Right lobe of liver (tissue), 6 donors: ENCODE measurements around the gene PPP1R36. TPM values are rescaled to one million over a fixed set of nuclear protein-coding genes. Genes with fewer than 3 reads are reported as not detected.

Experiments used
- ATAC-seq, 4 donors: fragments of 200-7000 bp; cut with Tn5 transposase; one replicate each; pipeline ENCODE4 v1.9.1; 2020; ENCODE audit warnings: mild to moderate bottlenecking in 4 of 4, moderate library complexity in 4 of 4
- DNase-seq, 3 donors: peaks; one replicate each; pipeline ENCODE4 v3.0.0-alpha.2; 2020
- H3K27ac ChIP-seq, 3 donors: fragments of 200-600 bp; one replicate each; pipeline ENCODE4 v1.8.0; 2022
- H3K27me3 ChIP-seq, 2 donors: fragments of 200-600 bp; one replicate each; pipeline ENCODE4 v1.8.0; 2022
- H3K36me3 ChIP-seq, 4 donors: fragments of 200-600 bp; sonication (generic) in 1 of 4; one replicate each; pipeline versions ENCODE4 v1.5.1 to v1.8.0; 2017 to 2022; ENCODE audit warnings: control low read depth in 1 of 4
- H3K4me1 ChIP-seq, 4 donors: fragments of 200-600 bp; sonication (generic) in 1 of 4; one replicate each; pipeline versions ENCODE4 v1.5.1 to v1.8.0; 2017 to 2022; ENCODE audit warnings: control low read depth in 1 of 4
- H3K4me3 ChIP-seq, 3 donors: fragments of 200-600 bp; one replicate each; pipeline ENCODE4 v1.8.0; 2022
- H3K9me3 ChIP-seq, 4 donors: fragments of 200-600 bp; sonication (generic) in 1 of 4; one replicate each; pipeline versions ENCODE4 v1.5.1 to v1.8.0; 2017 to 2022; ENCODE audit warnings: control low read depth in 1 of 4
- CTCF ChIP-seq, 4 donors: fragments of 200-600 bp in 3 of 4; fragments of 450-650 bp in 1 of 4; IDR thresholded peaks; one replicate each; pipeline versions ENCODE4 v1.5.1 to v1.8.0; 2016 to 2022; ENCODE audit warnings: antibody characterized with exemption in 4 of 4, mild to moderate bottlenecking in 2 of 4
- POLR2A ChIP-seq: fragments of 450-650 bp; IDR thresholded peaks from one replicate; pipeline ENCODE4 v1.6.1; 2017; ENCODE audit warnings: antibody characterized with exemption, mild to moderate bottlenecking
- WGBS: methylation state at CpG from one replicate; pipeline ENCODE4 v1.1.6; 2018; ENCODE audit warnings: low coverage, low lambda C conversion rate; ENCODE audit not compliant: insufficient coverage; ENCODE audit errors: missing lambda C conversion rate; 5-methylcytosine and 5-hydroxymethylcytosine counted together
- intact Hi-C, 2 donors: fragments of 100-400 bp; cut with DNase I; formaldehyde crosslinking; loops; one replicate each; pipeline versions ENCODE4 v1.11.2 to v1.14.1; 2022
- total RNA-seq, 6 experiments: library from RNA; depleted of rRNA in 2 of 6; stranded (reverse); fragments of >200 nt in 2 of 6; fragmentation: NEBNext Ultra II Directional in 3 of 6; extraction: Animal tissue kit (Norgen Biotek cat#: 25700) in 3 of 6; gene quantifications; one replicate each; pipeline versions ENCODE4 v1.1.0 to v1.2.4, GENCODE V29; 2016 to 2023
- donor health status: DM: no; HTN: yes; CAD: no.
- donor health status: DM: no; HTN: no; CAD: no.
- donor health status: DM: no; HTN: no; CAD: no.
- donor health status: DM: no; HTN: yes; CAD: no.
- donor health status: DM: no; HTN: yes; CAD: no.

PPP1R36 gene
- total RNA-seq, 6 experiments from 2014 or later, result 0.16 to 0.40 TPM; not detected in 4

GRCh38 chr14:64525354-64525753, 24.4 kb upstream of the PPP1R36 start:
- DNase-seq (no peak), ATAC-seq (no peak)
- Histone ChIP-seq H3K27me3 (no peaks in the 10 kb centered on the region), H3K27ac (no peak overlapping the region), H3K36me3 (peaks cover 0 to 18% (median 6%) of the 10 kb centered on the region in 4 donors), H3K4me1 (no peaks in the 10 kb centered on the region), H3K4me3 (no peak overlapping the region), H3K9me3 (no peaks in the 10 kb centered on the region)
- no peak for TF ChIP-seq POLR2A
- TF ChIP-seq CTCF (IDR thresholded peaks at IDR 0.05), result no peak
- intact Hi-C loops, result no loop called here
- WGBS, result 100% methylated on average over 2 of the region's 2 CpGs

- no peak for DNase-seq
- Histone ChIP-seq H3K27me3 (no peaks in the 10 kb centered on the region), H3K9me3 (no peaks in the 10 kb centered on the region), H3K4me3 (no peak overlapping the region), H3K36me3 (no peaks in the 10 kb centered on the region), H3K27ac (no peak overlapping the region), H3K4me1 (no peaks in the 10 kb centered on the region)
- TF ChIP-seq CTCF (IDR thresholded peaks at IDR 0.05) (no peak), POLR2A (no peak)
- WGBS, result 78% methylated on average over 2 of the region's 2 CpGs
- ATAC-seq, result no peak
- intact Hi-C loops, result no loop called here
Observed at GRCh38 chr14:64531567-64531966, 18.2 kb upstream of the PPP1R36 start.

DNA sequence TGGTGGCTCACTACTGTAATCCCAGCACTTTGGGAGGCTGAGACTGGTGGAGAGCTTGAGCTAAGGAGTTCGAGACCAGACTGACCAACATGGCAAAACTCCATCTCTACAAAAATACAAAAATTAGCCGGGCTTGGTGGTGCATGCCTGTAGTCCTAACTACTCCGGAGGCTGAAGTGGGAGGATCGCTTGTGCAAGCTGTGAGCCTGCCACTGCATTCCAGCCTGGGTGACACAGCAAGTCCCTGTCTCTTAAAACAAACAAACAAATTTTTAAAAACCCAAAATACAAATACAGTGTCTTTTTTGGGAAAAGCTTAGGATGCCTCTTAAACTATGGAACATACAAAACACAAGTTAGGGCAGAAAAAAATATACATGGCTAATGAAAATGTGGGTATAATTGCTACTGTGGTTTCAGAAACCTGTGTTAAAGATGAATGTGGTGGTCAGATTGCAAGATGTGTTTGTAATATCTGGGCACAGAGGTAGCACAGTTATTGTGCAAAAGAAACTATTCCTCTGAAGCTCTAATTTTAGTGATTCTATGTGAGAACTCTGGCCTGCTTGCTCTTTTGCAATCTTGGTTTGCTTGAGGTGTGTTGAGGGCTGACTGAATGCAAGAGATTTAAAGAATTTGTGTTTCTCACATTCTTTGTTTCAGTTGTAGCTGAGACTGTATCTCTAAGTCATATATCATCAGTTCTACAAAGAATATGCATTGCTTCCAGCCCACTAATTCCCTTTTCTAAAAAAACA, 13.1 kb upstream of the PPP1R36 start:
- peaks cover 0 to 4% (median 0%) of the 10 kb centered on the region in 4 donors for H3K4me1 ChIP-seq
- no peak for ATAC-seq
- H3K27me3 ChIP-seq, result peaks cover 0 to 6% of the 10 kb centered on the region in 2 donors
- WGBS, result 78% methylated on average over 4 of the region's 4 CpGs
- H3K9me3 ChIP-seq, result no peaks in the 10 kb centered on the region
- intact Hi-C loops, result no loop called here
- no peaks in the 10 kb centered on the region for H3K36me3 ChIP-seq
- no peak for DNase-seq
- no peak overlapping the region for H3K27ac ChIP-seq
- TF ChIP-seq POLR2A (no peak), CTCF (IDR thresholded peaks at IDR 0.05) (no peak)
- no peak overlapping the region for H3K4me3 ChIP-seq

DNA sequence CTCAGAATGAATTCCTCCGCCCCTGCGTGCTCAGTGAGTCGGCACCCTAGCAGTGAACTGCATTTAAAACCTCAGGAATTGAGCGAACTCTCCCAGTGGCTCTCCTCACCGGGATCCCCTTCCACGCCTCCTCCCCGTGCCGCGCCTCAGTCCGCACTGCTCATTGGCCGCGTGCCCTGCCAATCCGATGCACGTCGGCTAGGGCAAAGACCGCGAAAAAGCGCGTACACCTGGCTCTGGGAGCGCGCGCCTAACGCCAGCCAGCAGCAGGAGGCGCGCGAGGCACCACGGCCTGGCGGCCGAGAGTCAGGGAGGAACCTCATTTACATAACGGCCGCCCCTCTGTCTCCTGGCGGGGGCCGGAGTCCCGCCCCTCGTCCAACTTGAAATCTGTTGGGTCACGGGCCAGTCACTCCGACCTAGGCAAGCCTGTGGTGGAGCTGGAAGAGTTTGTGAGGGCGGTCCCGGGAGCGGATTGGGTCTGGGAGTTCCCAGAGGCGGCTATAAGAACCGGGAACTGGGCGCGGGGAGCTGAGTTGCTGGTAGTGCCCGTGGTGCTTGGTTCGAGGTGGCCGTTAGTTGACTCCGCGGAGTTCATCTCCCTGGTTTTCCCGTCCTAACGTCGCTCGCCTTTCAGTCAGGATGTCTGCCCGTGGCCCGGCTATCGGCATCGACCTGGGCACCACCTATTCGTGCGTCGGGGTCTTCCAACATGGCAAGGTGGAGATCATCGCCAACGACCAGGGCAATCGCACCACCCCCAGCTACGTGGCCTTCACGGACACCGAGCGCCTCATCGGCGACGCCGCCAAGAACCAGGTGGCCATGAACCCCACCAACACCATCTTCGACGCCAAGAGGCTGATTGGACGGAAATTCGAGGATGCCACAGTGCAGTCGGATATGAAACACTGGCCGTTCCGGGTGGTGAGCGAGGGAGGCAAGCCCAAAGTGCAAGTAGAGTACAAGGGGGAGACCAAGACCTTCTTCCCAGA, 9.3 kb upstream of the PPP1R36 start, which contains the start of gene HSPA2:
TSS of gene HSPA2 (plus strand) at position 534 of the 995 bp plus-strand sequence. CDS start at position 643, 109 bp downstream.
- H3K36me3 ChIP-seq, result no peaks in the 10 kb centered on the region
- intact Hi-C loops, result no loop called here
- 8% methylated on average over 59 of the region's 79 CpGs for WGBS
- H3K27me3 ChIP-seq, result peaks cover 0 to 9% of the 10 kb centered on the region in 2 donors
- H3K27ac ChIP-seq, result peak within 1 kb of the TSS; percentile 18 to 63 (median 59)
- peak within 1 kb of the TSS; percentile 22 to 67 (median 57) for H3K4me3 ChIP-seq
- H3K4me1 ChIP-seq, result peaks cover 0 to 4% (median 0%) of the 10 kb centered on the region in 4 donors
- H3K9me3 ChIP-seq, result no peaks in the 10 kb centered on the region
- ATAC-seq, result peak; percentile 95 to 98 (median 96)
- DNase-seq, result peak; percentile 99
- TF ChIP-seq POLR2A, result peak; percentile 97
- TF ChIP-seq CTCF (IDR thresholded peaks at IDR 0.05), result peak; percentile 82 to 95 (median 86)
